ENCODE results near the gene FRMPD2.
"Not testable (repeated sequence)": the region's sequence is repeated elsewhere in the genome, so short reads cannot be mapped to it uniquely, and the experiment has no call there.

The FRMPD2 gene

GRCh38 chr10:48246501-48246900 is 28.0 kb downstream of the FRMPD2 start:
- H3K36me3 ChIP-seq, result no peaks in the 10 kb centered on the region
- H3K4me1 ChIP-seq, result peaks cover 25% of the 10 kb centered on the region
- no peak overlapping the region for H3K9ac ChIP-seq
- no peak overlapping the region for H3K4me2 ChIP-seq
- no peak overlapping the region for H3K4me3 ChIP-seq
- no peaks in the 10 kb centered on the region for H3K9me3 ChIP-seq
- no peak for TF ChIP-seq Cebpa-rat (IDR thresholded peaks at IDR 0.05)
- no peak overlapping the region for H3K27ac ChIP-seq
- no peaks in the 10 kb centered on the region for H3K27me3 ChIP-seq
- H4K20me1 ChIP-seq, result no peaks in the 10 kb centered on the region

GRCh38 chr10:48245977-48246376 is 28.5 kb downstream of the FRMPD2 start:
- no peak overlapping the region for H3K9ac ChIP-seq
- H4K20me1 ChIP-seq, result no peaks in the 10 kb centered on the region
- H3K4me3 ChIP-seq, result no peak overlapping the region
- no peaks in the 10 kb centered on the region for H3K9me3 ChIP-seq
- no peak for TF ChIP-seq Cebpa-rat (IDR thresholded peaks at IDR 0.05)
- peaks cover 25% of the 10 kb centered on the region for H3K4me1 ChIP-seq
- H3K36me3 ChIP-seq, result no peaks in the 10 kb centered on the region
- H3K4me2 ChIP-seq, result no peak overlapping the region
- H3K27ac ChIP-seq, result no peak overlapping the region
- no peaks in the 10 kb centered on the region for H3K27me3 ChIP-seq

- H3K27ac ChIP-seq, H3K4me2 ChIP-seq, H3K9me3 ChIP-seq, H3K4me3 ChIP-seq, H4K20me1 ChIP-seq, H3K9ac ChIP-seq, H3K36me3 ChIP-seq, H3K27me3 ChIP-seq: not testable (repeated sequence)
- H3K4me1 ChIP-seq, result peaks cover 24% of the 10 kb centered on the region
These were observed 30.6 kb downstream of the FRMPD2 start for GRCh38 chr10:48243921-48244320.

- no peak overlapping the region for H3K9ac ChIP-seq
- no peak for TF ChIP-seq Cebpa-rat (IDR thresholded peaks at IDR 0.05)
- no peak overlapping the region for H3K4me2 ChIP-seq
These were observed 31.0 kb downstream of the FRMPD2 start for GRCh38 chr10:48243487-48243886.

GRCh38 chr10:48242171-48242904 is 32.2 kb downstream of the FRMPD2 start:
- Histone ChIP-seq H3K27me3 (no peaks in the 10 kb centered on the region), H3K36me3 (no peaks in the 10 kb centered on the region), H3K4me1 (peaks cover 8% of the 10 kb centered on the region), H3K4me3 (no peak overlapping the region), H3K4me2 (no peak overlapping the region), H3K9me3 (no peaks in the 10 kb centered on the region), H3K9ac (no peak overlapping the region), H3K27ac (no peak overlapping the region), H4K20me1 (no peaks in the 10 kb centered on the region)
- no peak for TF ChIP-seq Cebpa-rat (IDR thresholded peaks at IDR 0.05)

More at GRCh38 chr10:48243487-48243886, 31.0 kb downstream of the FRMPD2 start:
- Histone ChIP-seq H4K20me1 (no peaks in the 10 kb centered on the region), H3K27me3 (no peaks in the 10 kb centered on the region), H3K4me3 (no peak overlapping the region), H3K9me3 (no peaks in the 10 kb centered on the region), H3K4me1 (peaks cover 20% of the 10 kb centered on the region), H3K36me3 (no peaks in the 10 kb centered on the region), H3K27ac (no peak overlapping the region)

- TF ChIP-seq Cebpa-rat (IDR thresholded peaks at IDR 0.05), result no peak
- H3K4me2 ChIP-seq, result no peak overlapping the region
These were observed 33.2 kb downstream of the FRMPD2 start for GRCh38 chr10:48241332-48241731.

GRCh38 chr10:48240196-48240595 is 34.3 kb downstream of the FRMPD2 start:
- H3K4me1 ChIP-seq, result 0 out of 2 replicates have a peak, but pooled peaks cover 6% of the 10 kb centered on the region
- no peak overlapping the region for H3K27ac ChIP-seq
- H3K9me3 ChIP-seq, result no peaks in the 10 kb centered on the region
- H3K27me3 ChIP-seq, result no peaks in the 10 kb centered on the region
- H3K36me3 ChIP-seq, result no peaks in the 10 kb centered on the region
- H3K4me2 ChIP-seq, result no peak overlapping the region
- no peaks in the 10 kb centered on the region for H4K20me1 ChIP-seq
- H3K4me3 ChIP-seq, result no peak overlapping the region
- no peak for TF ChIP-seq Cebpa-rat (IDR thresholded peaks at IDR 0.05)
- H3K9ac ChIP-seq, result no peak overlapping the region

More at GRCh38 chr10:48241332-48241731, 33.2 kb downstream of the FRMPD2 start:
- Histone ChIP-seq H3K36me3 (no peaks in the 10 kb centered on the region), H4K20me1 (no peaks in the 10 kb centered on the region), H3K4me3 (no peak overlapping the region), H3K4me1 (0 out of 2 replicates have a peak, but pooled peaks cover 6% of the 10 kb centered on the region), H3K9me3 (no peaks in the 10 kb centered on the region), H3K27me3 (no peaks in the 10 kb centered on the region), H3K27ac (no peak overlapping the region), H3K9ac (no peak overlapping the region)

GRCh38 chr10:48239618-48240017 is 34.9 kb downstream of the FRMPD2 start:
- no peaks in the 10 kb centered on the region for H3K27me3 ChIP-seq
- H3K36me3 ChIP-seq, result no peaks in the 10 kb centered on the region
- H3K4me2 ChIP-seq, result no peak overlapping the region
- 0 out of 2 replicates have a peak, but pooled peaks cover 6% of the 10 kb centered on the region for H3K4me1 ChIP-seq
- H3K4me3 ChIP-seq, result no peak overlapping the region
- H3K9me3 ChIP-seq, result no peaks in the 10 kb centered on the region
- H3K27ac ChIP-seq, result no peak overlapping the region
- TF ChIP-seq Cebpa-rat (IDR thresholded peaks at IDR 0.05), result no peak
- no peak overlapping the region for H3K9ac ChIP-seq
- H4K20me1 ChIP-seq, result no peaks in the 10 kb centered on the region

- TF ChIP-seq Cebpa-rat (IDR thresholded peaks at IDR 0.05), result no peak
- Histone ChIP-seq H3K36me3 (no peaks in the 10 kb centered on the region), H3K4me3 (no peak overlapping the region), H4K20me1 (no peaks in the 10 kb centered on the region), H3K27ac (no peak overlapping the region), H3K9ac (no peak overlapping the region), H3K4me1 (0 out of 2 replicates have a peak, but pooled peaks cover 5% of the 10 kb centered on the region), H3K9me3 (no peaks in the 10 kb centered on the region), H3K27me3 (no peaks in the 10 kb centered on the region), H3K4me2 (no peak overlapping the region)
These were observed 35.5 kb downstream of the FRMPD2 start for GRCh38 chr10:48238826-48239520.

Measured in BLaER1 (cell line).